HT1080 (cell line): Measurements from ENCODE around the gene PIAS1. TPM values are rescaled to one million over a fixed set of nuclear protein-coding genes. Genes with fewer than 3 reads are reported as not detected.
"Not testable (repeated sequence)": the region's sequence is repeated elsewhere in the genome, so short reads cannot be mapped to it uniquely, and the experiment has no call there.

Source experiments
- DNase-seq: peaks from one replicate; pipeline ENCODE4 v3.0.0-alpha.2; 2015; ENCODE audit warnings: low read depth
- total RNA-seq: library from RNA; depleted of rRNA; stranded (reverse); fragments of >200 nt; shearing (Covaris generic); gene quantifications from 2 replicates; pipeline ENCODE4 v1.2.3, GENCODE V29; 2014

PIAS1 gene
- total RNA-seq, 1 experiment from 2014 or later = 22.7 TPM

DNA sequence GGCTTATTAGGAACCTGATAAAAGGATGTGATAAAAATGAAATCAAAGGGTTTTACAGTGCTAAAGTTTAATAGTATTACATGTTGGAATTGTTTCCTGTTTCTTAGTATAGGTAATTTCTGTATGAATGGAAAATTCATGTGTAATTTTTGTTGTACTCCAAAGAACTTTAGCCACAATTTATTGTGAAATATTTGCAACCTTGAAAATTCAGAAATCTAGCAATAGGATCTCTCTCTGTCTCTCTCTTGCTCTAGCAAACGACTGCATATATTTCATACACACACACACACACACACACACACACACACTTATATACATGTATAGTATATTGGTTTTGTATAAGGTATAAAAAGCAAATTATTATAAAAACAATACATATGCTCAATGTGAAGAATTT, 59.6 kb downstream of the PIAS1 start:
- DNase-seq = no peak

DNA sequence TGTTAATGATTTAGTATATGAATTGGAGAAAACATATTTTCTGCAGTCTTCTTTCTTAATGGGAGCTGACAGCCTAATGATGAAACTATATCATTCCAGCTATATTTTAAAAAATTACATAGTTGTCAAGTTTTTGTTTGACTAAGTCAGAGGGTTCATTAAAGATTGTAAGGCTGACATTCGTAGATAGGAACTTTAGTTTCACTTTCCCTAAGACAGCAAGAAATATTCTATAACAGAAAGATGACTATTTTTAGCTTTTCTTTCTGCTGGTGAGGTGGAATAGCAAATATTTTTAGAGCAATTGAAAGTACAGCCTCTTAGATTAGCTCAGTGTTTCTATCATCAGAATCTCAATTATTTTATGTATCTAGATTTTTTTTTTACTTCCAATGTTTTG, 60.2 kb downstream of the PIAS1 start:
- DNase-seq = peak; percentile 6

DNA sequence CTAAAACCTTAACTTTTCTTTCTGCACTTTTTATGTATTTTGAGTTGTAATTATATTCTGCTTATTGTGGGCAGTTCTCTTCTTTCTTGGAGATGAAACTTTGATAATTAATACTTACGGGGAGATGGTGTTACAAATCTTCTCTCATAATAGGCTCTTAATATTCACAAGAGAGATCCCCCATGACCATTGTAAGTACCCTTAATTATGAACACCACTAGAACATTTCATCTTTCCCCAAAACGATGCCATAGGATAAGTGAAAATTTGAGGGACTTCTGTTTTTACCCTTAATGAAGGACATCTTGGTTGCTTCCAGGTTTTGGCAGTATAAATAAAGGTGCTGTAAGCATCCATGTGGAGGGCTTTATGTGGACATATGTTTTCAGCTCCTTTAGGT, 60.7 kb downstream of the PIAS1 start:
- no peak for DNase-seq

DNA sequence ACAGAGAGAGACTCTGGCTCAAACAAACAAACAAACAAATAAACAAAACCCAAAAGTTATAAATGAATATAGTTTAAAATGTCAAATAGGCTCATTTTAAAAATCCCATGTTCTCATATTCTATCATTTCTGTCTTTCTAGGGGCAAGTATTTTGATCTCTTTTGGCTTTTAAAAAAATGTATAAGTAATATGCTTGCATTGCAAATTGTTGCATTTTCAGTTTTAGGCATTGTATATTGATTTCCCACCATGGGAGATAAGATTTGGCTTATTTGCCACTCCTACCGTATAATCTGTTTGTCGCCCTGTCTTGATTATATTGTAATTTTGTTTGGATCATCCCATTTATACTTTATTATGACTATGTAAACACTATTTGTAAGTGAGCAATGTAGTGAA, 70.6 kb downstream of the PIAS1 start:
- no peak for DNase-seq

DNA sequence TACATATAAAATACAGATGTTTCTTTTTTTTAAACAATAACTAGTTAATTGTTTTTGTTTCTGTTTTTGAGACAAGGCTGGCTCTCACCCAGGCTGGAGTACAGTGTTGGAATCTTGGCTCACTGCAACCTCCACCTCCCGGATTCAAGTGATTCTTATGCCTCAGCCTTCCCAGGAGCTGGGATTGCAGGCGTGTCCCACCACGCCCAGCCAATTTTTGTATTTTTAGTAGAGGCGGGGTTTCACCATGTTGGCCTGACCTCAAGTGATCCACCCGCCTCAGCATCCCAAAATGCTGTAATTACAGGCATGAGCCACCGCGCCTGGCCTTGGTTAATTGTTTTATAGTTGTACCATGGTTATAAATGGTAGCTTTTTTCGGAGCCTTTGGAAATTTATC, 72.3 kb downstream of the PIAS1 start:
- no peak for DNase-seq

DNA sequence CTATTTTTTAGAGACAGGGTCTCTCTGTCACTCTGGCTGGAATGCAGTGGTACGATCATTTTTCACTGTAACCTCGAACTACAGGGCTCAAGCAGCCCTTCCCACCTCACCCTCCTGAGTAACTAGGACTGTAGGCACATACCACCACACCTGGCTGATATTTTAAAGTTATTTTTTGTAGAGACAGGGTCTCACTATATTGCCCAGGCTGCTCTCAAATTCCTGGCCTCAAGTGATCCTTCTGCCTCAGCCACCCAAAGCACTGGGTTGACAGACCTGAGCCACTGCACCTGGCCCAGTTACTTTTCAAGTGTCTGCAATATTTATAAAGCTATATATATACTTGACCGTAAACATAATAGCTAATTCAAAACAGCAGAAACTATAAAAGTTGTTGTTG, 75.0 kb downstream of the PIAS1 start:
- DNase-seq = no peak

DNA sequence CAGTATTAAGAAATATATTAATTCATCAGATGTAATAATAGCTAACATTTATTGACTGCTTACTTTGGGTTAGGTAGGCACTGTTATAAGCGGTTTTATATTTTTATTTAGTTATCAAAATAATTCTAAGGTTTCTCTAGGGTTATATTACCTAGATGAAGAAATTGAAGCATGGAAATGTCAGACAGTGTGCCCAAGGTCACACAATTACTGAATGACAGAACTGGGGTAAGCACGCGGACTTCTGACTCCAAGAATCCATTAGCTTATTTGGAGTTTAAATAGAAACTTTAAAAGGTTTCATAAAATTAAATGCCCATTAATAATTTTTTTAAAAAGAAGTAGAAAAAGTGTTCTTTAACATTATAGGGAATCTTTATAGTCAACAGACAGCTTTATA, 76.7 kb downstream of the PIAS1 start:
- DNase-seq = no peak

DNA sequence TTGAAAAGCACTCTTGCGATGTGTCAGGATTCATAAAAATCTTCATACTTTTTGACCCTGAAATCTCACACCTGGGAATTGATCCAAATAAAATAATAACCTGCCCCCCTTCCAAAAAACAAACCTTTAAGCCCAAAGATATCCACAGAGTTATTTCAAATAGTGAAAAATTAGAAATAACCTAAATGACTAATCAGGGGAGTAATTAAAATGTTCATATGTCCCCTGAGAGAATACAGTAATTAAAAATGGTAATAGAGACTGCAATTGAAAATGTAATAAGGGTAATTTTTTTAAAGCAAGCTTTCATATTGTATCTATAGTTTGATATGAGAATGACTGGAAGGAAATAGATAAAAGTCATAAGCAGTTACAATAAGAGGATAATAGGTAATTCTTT, 83.0 kb downstream of the PIAS1 start:
- no peak for DNase-seq

DNA sequence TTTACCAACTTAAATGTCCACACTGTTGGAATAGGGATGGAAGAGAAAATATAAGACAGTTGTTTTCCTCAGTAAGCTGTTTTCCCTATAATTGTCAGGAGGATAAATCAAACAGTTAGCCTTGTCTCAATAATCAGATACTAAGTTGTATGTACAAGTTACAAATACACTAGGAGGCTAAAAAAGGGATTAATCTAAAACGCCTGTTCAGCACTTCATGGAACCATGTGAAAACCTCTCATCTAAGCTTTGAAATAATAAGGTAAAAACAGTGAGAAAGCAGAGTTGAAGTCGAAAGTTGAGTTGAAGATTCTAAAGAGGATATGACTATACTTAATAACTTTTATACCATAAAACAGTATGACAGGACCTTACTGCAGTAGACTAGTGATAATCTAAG, 89.0 kb downstream of the PIAS1 start:
- DNase-seq = no peak

DNA sequence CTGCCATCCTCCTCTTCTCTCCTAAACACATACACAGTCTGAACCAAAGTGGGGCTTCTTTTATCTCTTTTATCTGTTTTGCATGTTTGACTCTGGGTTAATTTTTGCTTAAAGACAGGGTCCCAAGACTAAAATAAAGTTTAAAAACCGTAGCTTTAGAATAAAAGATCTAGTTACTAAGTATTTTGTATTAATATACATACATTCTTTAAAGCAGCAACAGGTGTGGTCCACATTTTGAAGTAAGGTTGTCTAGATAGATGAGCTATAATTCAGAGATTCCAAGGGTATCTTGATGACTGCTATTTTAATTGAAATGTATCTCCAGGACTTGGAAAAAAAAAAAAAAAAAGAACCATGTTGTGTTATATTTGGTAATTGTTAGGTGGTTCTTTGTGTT, 89.7 kb downstream of the PIAS1 start:
- no peak for DNase-seq

DNA sequence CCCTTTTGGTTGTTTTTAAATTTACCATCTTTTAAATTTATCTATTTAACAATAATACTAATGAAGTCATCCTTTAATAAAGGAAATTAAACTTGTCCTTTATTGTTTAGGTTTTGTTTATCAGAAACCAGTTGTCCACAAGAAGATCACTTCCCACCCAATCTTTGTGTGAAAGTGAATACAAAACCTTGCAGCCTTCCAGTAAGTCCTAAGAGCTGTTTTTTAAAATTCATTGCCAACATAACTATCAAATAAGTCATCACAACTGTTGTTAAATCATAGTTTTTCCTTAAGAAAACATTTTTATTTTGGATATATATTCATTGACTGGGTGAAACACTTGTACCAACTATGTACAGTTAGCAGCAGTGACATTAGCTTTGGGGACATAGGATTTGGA, 91.6 kb downstream of the PIAS1 start:
- DNase-seq = no peak

DNA sequence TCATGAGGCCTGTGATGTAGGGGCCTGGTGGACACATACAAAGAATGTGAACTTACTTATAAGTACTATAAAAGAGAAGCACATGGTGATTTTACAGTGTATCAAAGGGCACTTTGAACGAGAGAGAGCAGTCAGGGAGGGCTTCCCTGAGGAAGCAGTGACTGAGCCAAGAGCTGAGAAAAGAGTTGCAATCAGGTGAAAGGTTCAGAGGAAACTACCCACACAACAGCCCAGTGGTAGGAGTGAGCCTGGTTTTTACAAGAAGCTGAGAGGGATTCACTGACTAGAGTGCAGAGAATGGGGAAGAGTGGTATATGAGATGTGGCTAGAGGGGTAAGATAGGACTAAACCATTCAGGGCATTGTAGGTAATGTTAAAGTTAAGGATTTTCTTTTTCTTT, 93.9 kb downstream of the PIAS1 start:
- DNase-seq = no peak

DNA sequence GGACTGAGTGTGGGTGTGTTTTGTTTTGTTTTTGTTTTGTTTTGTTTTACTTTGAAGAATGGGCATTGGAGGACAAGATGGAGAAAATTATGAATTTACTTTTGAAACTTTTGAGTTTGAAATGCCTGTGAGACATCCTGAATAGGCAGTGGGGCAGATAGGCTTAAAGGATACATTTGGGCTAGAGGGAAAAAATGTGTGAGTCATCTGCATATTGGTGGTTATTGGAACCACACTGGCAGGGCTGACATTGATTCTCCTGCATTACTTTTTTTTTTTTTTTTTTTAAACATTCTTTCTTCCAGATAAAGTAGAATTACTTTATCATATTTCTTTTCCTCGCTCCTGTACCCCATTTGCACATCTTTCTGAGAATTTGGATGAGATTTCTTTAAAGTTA, 94.9 kb downstream of the PIAS1 start:
- DNase-seq = peak; percentile 48

DNA sequence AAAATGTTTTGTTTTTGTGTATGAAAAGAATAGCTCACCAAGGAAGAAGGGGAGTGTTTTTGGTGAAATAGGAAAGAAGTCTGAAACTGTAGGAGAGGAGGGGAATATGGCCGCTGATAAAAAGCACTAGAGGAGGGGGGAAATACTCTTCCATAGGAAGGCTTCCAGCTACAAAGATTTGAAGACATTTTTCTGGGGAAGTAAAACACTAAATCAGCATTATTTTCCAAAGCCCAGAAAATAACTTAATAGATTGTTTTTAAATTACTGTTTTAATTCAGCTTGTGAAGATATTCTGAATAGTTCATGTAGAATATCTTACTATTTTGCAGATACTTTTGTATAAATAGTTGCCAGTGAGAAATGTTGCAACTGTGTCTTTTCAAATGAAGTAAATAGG, 96.1 kb downstream of the PIAS1 start:
- no peak for DNase-seq

DNA sequence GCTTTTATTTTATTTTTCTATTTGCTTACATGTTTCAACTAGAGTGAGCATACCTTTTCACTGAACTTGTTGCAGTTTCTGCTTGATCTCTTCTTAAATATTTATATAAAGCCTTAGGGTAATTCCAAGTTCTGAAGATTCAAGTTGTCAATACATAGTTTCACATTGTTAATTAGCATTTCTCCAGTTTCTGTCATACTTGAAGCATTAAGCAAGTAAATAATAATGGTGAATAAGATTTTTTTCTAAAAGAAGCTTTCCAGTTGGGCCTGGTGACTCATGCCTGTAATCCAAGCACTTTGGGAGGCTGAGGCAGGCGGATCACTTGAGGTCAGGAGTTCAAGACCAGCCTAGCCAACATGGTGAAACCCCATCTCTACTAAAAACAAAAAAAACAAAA, 97.2 kb downstream of the PIAS1 start:
- DNase-seq = no peak

DNA sequence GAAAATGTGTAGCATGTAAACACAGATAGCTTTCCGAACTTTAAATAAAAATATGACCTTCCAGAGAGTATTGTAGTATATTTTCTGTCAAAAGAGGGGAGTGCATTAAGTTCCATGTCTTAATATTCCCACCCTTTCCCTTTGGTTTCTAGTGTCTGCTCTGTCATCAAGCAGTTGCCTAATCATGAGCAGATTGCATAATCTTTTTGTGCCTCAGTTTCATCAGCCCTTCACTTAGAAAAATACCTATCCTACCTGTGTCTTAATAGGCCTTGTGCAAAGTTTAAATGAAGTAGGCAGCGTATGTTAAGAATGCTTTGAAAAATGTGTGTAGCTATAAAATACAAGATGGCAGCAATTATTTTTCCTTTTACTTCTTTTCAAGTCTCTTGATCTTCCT, 98.2 kb downstream of the PIAS1 start:
- no peak for DNase-seq

DNA sequence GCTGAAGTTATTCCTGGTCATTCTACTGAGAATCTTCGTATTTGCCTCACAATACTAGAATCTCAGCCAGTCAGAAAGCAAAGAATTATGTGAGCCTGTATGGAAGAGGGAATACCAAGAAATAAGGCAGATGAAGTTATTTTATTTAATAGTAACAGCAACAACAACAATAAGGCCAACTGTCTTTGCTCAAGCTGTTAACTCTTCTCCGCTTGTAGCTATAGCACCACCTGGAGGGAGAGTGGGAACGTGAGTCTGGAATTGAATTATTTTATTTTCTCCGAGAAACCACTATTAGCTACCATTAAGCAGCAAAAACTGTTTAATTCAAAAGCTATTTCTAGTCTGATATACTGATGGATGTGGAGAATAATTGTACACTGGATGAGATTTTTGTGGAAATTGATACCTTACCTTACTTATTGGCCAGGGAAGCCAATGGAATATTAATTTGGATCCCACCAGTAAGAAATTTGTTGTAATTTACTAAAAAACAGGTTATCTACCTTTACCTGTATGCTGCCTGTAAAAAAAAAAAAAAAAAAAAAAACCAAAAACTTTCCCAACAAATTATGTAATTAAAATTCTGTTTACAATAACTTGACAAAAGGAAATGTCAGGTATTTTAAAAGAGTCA, 100.9 kb downstream of the PIAS1 start:
- DNase-seq = peak; percentile 36

DNA sequence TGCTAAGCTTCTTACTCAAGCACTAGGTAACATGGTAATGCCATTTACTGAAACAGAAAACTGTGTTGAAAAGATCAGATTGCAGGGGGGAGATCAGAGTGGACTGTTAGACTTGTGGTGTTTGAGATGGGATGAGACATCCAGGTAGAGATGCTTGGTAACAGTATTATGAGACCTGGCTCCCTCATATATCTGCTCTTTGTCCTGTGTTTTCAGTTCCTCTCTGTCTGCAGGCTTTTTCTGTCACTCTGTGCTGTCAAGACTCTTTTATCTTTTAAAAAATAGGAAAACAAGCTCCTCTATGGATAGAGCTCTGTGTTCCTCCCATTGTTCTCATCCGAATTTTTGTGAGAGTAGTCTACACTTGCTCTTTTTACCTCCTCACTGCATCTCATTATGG, 103.0 kb downstream of the PIAS1 start:
- no peak for DNase-seq

DNA sequence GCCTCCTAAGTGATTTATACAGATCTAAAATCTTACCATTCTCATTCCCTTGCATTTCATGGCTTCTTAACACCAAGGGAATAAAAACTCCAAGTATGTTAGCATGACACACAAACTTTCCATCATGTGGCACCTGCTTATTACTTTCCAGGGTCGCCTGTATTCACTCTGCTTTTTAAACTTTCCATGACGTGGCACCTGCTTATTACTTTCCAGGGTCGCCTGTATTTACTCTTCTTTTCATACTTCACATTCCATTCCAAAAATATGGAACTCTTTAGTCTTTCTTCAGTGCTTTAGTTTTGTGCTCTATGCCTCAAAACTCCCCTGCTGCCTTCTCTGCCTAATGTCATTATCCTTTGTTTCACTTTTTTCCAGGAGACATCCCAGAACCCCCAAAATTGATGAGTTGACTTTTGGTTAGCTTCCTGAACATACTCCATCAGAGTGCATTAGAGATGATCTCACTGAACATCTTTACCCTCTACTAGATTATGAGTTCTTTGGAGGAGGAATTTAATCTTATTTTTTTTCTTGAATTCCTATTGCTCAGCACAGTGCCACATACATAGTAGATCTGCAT, 104.0 kb downstream of the PIAS1 start:
- no peak for DNase-seq

DNA sequence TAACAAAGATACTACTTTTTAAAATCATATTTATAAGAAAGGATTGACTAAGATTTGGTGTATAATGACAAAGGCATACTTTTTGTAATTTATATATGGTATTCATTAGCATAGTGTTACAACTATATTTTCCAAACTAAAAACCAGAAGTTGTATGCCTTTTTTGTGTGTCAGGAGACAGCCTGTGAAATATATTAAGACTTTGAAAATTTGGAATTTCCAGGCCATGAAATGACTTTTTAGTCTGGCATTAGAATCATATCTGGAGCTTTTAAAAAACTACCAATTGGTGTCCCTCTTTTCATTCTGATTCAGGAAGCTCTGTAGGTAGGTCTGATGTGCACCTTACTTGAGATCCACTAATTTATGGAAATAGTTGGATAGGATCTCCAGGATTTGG, 109.1 kb downstream of the PIAS1 start:
- no peak for DNase-seq

DNA sequence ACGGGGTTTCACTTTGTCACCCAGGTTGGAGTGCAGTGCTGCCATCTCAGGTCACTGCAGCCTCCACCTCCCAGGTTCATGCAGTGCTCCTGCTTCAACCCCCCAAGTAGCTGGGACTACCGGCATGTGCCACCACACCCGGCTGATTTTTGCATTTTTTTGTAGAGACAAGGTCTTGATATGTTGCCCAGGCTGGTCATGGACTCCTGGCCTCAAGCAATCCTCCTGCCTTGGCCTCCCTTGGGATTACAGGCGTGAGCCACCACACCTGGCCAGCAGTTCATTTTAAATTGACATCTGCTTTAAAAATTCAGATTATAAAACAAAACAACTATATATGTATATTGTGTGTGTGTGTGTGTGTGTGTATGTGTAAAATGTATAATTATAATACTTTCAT, 112.7 kb downstream of the PIAS1 start:
- no peak for DNase-seq

DNA sequence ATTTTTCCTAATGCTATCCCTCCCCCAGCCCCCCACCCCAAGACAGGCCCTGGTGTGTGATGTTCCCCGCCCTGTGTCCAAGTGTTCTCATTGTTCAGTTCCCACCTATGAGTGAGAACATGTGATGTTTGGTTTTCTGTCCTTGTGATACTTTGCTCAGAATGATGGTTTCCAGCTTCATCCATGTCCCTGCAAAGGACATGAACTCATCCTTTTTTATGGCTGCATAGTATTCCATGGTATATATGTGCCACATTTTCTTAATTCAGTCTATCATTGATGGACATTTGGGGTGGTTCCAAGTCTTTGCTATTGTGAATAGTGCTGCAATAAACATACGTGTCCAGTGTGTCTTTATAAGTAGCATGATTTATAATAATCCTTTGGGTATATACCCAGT, 117.9 kb downstream of the PIAS1 start:
- DNase-seq = not testable (repeated sequence)

DNA sequence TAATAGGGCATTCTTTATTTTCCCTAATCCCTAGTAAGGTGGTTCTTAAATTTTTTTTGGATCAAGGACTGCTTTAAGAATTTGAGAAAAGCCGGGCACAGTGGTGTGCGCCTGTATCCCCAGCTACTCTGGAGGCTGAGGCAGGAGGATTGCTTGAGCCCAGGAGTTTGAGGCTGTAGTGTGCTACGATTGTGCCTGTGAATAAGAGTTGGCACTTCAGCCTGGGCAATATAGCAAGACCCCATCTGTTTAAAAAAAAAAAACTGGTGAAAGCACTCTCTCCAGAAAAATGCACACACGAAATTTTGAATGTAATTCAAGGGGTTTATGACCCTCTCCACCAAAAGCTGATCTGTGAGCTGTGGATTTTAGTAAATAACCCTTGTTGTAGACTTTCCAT, 119.0 kb downstream of the PIAS1 start:
- no peak for DNase-seq

DNA sequence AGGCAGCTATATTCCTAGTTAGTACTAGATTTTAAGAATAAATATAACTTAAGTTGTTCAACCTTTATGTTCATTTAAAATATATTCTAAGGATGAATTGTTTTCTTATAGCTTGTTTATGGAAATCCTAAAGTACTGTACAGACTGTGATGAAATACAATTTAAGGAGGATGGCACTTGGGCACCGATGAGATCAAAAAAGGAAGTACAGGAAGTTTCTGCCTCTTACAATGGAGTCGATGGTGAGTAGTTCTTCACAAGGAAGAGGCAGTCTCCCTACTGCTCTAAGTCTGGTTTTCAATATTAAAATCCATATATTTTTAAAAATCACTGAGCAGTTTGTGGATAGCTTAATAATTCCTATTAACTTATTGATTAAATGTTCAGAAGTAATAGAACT, 121.4 kb downstream of the PIAS1 start:
- DNase-seq = no peak
